A673 (cell line): ENCODE results near the gene MET. TPM values are rescaled to one million over a fixed set of nuclear protein-coding genes. Genes with fewer than 3 reads are reported as not detected.

ENCODE experiments used
- BruUV-seq: library from RNA; stranded (reverse); fragments of 400-500 nt; replicated peaks from 2 replicates; lab custom pipeline; 2021; lab: Mats Ljungman, UMichigan
- CTCF ChIA-PET: fragments of 300-600 bp; sonication (Branson Sonifier 250); formaldehyde crosslinking; loops from one replicate; lab custom pipeline; 2022; ENCODE audit warnings: antibody characterized with exemption; lab: Charles Lee
- POLR2A ChIA-PET: fragments of 300-600 bp; sonication (Branson Sonifier 250); formaldehyde crosslinking; loops from one replicate; lab custom pipeline; 2022; ENCODE audit warnings: antibody characterized with exemption; ENCODE audit not compliant: low non-redundant PET; lab: Charles Lee
- DNase-seq: peaks from one replicate; pipeline ENCODE4 v3.0.0-alpha.2; 2015; ENCODE audit warnings: low spot score
- H3K27ac ChIP-seq: fragments of 200-600 bp; sonication (generic); 2 replicates; pipeline ENCODE4 v1.5.1; 2016; ENCODE audit warnings: mixed run types, low read depth, mild to moderate bottlenecking, mixed read lengths, antibody characterized with exemption, low read length; ENCODE audit not compliant: poor library complexity, severe bottlenecking
- H3K27me3 ChIP-seq: fragments of 200-600 bp; sonication (generic); replicated peaks from 2 replicates; pipeline ENCODE4 v1.6.1; 2017; ENCODE audit warnings: mixed run types, low read depth, mild to moderate bottlenecking, mixed read lengths, antibody characterized with exemption, low read length; ENCODE audit not compliant: insufficient read depth, poor library complexity
- H3K36me3 ChIP-seq: fragments of 200-600 bp; sonication (generic); 2 replicates; pipeline ENCODE4 v1.6.1; 2016; ENCODE audit warnings: mixed run types, mild to moderate bottlenecking, mixed read lengths, antibody characterized with exemption, low read length; ENCODE audit not compliant: insufficient read depth, poor library complexity, severe bottlenecking
- H3K4me1 ChIP-seq: fragments of 200-600 bp; sonication (generic); 2 replicates; pipeline ENCODE4 v1.6.1; 2017; ENCODE audit warnings: mixed run types, mild to moderate bottlenecking, mixed read lengths, antibody characterized with exemption, low read length; ENCODE audit not compliant: insufficient read depth, poor library complexity, severe bottlenecking
- H3K4me3 ChIP-seq: fragments of 200-600 bp; sonication (generic); 2 replicates; pipeline ENCODE4 v1.5.1; 2016; ENCODE audit warnings: low read depth, mixed run types, mild to moderate bottlenecking, mixed read lengths, low read length; ENCODE audit not compliant: poor library complexity, severe bottlenecking
- H3K9me3 ChIP-seq: fragments of 200-600 bp; sonication (generic); 2 replicates; pipeline ENCODE4 v1.6.1; 2016; ENCODE audit warnings: mixed run types, low read depth, mild to moderate bottlenecking, mixed read lengths, antibody characterized with exemption, low read length; ENCODE audit not compliant: poor library complexity, severe bottlenecking
- CTCF ChIP-seq: fragments of 300-800, 200-600 bp; sonication (generic); conservative IDR thresholded peaks from 2 replicates; pipeline ENCODE4 v1.5.1; 2017; ENCODE audit warnings: low read depth, mild to moderate bottlenecking, antibody characterized with exemption, low read length, moderate library complexity, mixed read lengths
- EZH2 ChIP-seq: fragments of 200-600 bp; sonication (generic); IDR thresholded peaks from 2 replicates; pipeline ENCODE4 v1.6.1; 2017; ENCODE audit warnings: borderline replicate concordance, low read depth, mild to moderate bottlenecking, mixed read lengths, antibody characterized with exemption, low read length; ENCODE audit not compliant: poor library complexity, severe bottlenecking
- intact Hi-C: fragments of 100-400 bp; cut with micrococcal nuclease; formaldehyde crosslinking; loops from one replicate; pipeline ENCODE4 v1.10.0; 2022; ENCODE audit not compliant: unreplicated experiment
- total RNA-seq: library from RNA; stranded (reverse); gene quantifications from 2 replicates; pipeline ENCODE4 v1.2.3, GENCODE V29; 2021

The MET gene
- total RNA-seq, 1 experiment from 2014 or later, result 6.8 TPM

- TF ChIP-seq EZH2 (no peak), CTCF (no peak)
- BruUV-seq, result no TSS peak
- Histone ChIP-seq H3K9me3 (no peaks in the 10 kb centered on the region), H3K27me3 (no peaks in the 10 kb centered on the region), H3K4me3 (no peak overlapping the region), H3K4me1 (no peaks in the 10 kb centered on the region), H3K36me3 (no peaks in the 10 kb centered on the region), H3K27ac (no peak overlapping the region)
- intact Hi-C loops, result loop anchor here (2.0 kb wide), 1 partner anchor 21 kb away; no protein-coding TSS in a partner anchor
- no peak for DNase-seq
- ChIA-PET CTCF (no interaction called here), POLR2A (no interaction called here)
Measured at GRCh38 chr7:116647861-116648260, 24.1 kb upstream of the MET start.

DNA sequence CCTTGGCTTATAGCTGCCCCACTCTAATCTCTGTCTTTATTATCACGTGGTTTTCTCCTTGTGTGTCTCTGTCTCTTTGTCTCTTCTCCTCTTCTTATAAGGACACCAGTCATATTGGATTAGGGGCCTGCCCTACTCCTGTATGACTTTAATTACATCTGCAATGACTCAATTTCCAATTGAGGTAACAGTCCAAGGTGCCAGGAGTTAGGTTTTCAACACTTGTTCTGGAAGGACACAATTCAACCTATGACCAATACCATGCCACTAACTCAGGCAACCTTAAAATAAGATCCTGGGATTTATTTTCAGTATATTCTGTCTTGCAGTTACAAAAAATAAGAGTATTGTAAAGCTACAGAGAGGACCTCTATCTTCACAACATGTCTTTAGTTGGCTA is 21.6 kb upstream of the MET start:
- Histone ChIP-seq H3K9me3 (no peaks in the 10 kb centered on the region), H3K27ac (no peak overlapping the region), H3K36me3 (no peaks in the 10 kb centered on the region), H3K27me3 (no peaks in the 10 kb centered on the region), H3K4me1 (no peaks in the 10 kb centered on the region), H3K4me3 (no peak overlapping the region)
- no peak for TF ChIP-seq EZH2
- TF ChIP-seq CTCF, result no peak
- ChIA-PET CTCF (no interaction called here), POLR2A (no interaction called here)
- no peak for DNase-seq
- intact Hi-C loops, result no loop called here
- BruUV-seq, result no TSS peak

- no peak for DNase-seq
- ChIA-PET CTCF (no interaction called here), POLR2A (no interaction called here)
- H3K27me3 ChIP-seq, result no peaks in the 10 kb centered on the region
- no peak overlapping the region for H3K4me3 ChIP-seq
- H3K9me3 ChIP-seq, result no peaks in the 10 kb centered on the region
- H3K36me3 ChIP-seq, result no peaks in the 10 kb centered on the region
- H3K4me1 ChIP-seq, result no peaks in the 10 kb centered on the region
- TF ChIP-seq CTCF, result no peak
- TF ChIP-seq EZH2, result no peak
- no peak overlapping the region for H3K27ac ChIP-seq
- intact Hi-C loops, result no loop called here
- BruUV-seq, result no TSS peak
Measured at GRCh38 chr7:116652793-116653192, 19.2 kb upstream of the MET start.
